Measurements from ENCODE around the gene PTGR1.

The PTGR1 gene

GRCh38 chr9:111533099-111533790 is 66.2 kb downstream of the PTGR1 start:
- peaks cover 74 to 99% (median 83%) of the 10 kb centered on the region in 11 experiments for H3K9me3 ChIP-seq (replicated peaks in 1 of 11)
- TF ChIP-seq Cebpa-rat (IDR thresholded peaks at IDR 0.05): 0 out of 22 replicates have a peak, but pooled peaks of 1 of the 11 experiments have one; percentile 10
- H3K4me1 ChIP-seq: no peaks in the 10 kb centered on the region
- H3K27me3 ChIP-seq: no peaks in the 10 kb centered on the region
- no peak overlapping the region for H3K4me2 ChIP-seq
- no peak overlapping the region for H3K9ac ChIP-seq
- no peaks in the 10 kb centered on the region for H4K20me1 ChIP-seq
- no peak overlapping the region for H3K4me3 ChIP-seq
- H3K36me3 ChIP-seq: no peaks in the 10 kb centered on the region
- H3K27ac ChIP-seq: no peak overlapping the region

DNA sequence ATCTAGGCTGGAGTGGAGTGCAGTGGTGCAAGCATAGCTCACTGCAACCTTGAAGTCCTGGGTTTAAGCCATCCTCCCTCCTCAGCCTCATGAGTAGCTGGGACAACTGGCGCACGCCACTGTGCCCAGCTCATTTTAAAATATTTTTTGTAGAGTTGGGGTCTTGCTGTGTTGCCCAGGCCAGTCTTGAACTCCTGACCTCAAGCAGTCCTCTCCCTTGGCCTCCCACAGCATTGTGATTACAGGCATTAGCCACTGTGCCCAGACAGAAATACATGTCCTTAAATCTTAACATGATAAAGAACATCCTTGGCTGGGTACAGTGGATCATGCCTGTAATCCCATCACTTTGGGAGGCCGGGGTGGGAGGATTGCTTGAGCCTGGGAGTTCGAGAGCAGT is 67.7 kb downstream of the PTGR1 start:
- Histone ChIP-seq H3K27ac (no peak overlapping the region), H3K9me3 (replicated peaks in 1 of 11) (peaks cover 61 to 98% (median 75%) of the 10 kb centered on the region in 11 experiments), H3K4me3 (no peak overlapping the region), H4K20me1 (no peaks in the 10 kb centered on the region), H3K27me3 (no peaks in the 10 kb centered on the region), H3K4me1 (no peaks in the 10 kb centered on the region), H3K36me3 (no peaks in the 10 kb centered on the region), H3K4me2 (no peak overlapping the region), H3K9ac (no peak overlapping the region)
- no peak for TF ChIP-seq Cebpa-rat (IDR thresholded peaks at IDR 0.05)

- Histone ChIP-seq H3K9ac (no peak overlapping the region), H4K20me1 (no peaks in the 10 kb centered on the region), H3K36me3 (no peaks in the 10 kb centered on the region), H3K4me2 (no peak overlapping the region), H3K4me1 (no peaks in the 10 kb centered on the region), H3K9me3 (replicated peaks in 1 of 11) (peaks cover 61 to 98% (median 75%) of the 10 kb centered on the region in 11 experiments), H3K27ac (no peak overlapping the region), H3K4me3 (no peak overlapping the region), H3K27me3 (no peaks in the 10 kb centered on the region)
- no peak for TF ChIP-seq Cebpa-rat (IDR thresholded peaks at IDR 0.05)
Observed at GRCh38 chr9:111529787-111530186, 69.7 kb downstream of the PTGR1 start.

GRCh38 chr9:111527347-111527746 is 72.1 kb downstream of the PTGR1 start:
- no peaks in the 10 kb centered on the region for H4K20me1 ChIP-seq
- H3K4me1 ChIP-seq: peaks cover 0 to 6% (median 0%) of the 10 kb centered on the region in 10 experiments; a peak in 1 of 20 replicates
- H3K36me3 ChIP-seq: no peaks in the 10 kb centered on the region
- H3K27me3 ChIP-seq: no peaks in the 10 kb centered on the region
- no peak overlapping the region for H3K4me3 ChIP-seq
- H3K4me2 ChIP-seq: no peak overlapping the region
- H3K9ac ChIP-seq: no peak overlapping the region
- H3K27ac ChIP-seq: no peak overlapping the region
- H3K9me3 ChIP-seq (replicated peaks in 1 of 11): peaks cover 56 to 98% (median 74%) of the 10 kb centered on the region in 11 experiments
- TF ChIP-seq Cebpa-rat (IDR thresholded peaks at IDR 0.05): no peak

- H3K4me3 ChIP-seq: no peak within 1 kb of the TSS
- H3K27ac ChIP-seq: no peak within 1 kb of the TSS
- no peak within 1 kb of the TSS for H3K9ac ChIP-seq
- no peaks in the 10 kb centered on the region for H4K20me1 ChIP-seq
- no peaks in the 10 kb centered on the region for H3K27me3 ChIP-seq
- no peaks in the 10 kb centered on the region for H3K36me3 ChIP-seq
- H3K4me1 ChIP-seq: peaks cover 0 to 6% (median 0%) of the 10 kb centered on the region in 10 experiments; a peak in 1 of 20 replicates
- peaks cover 61 to 99% (median 75%) of the 10 kb centered on the region in 11 experiments for H3K9me3 ChIP-seq (replicated peaks in 1 of 11)
- H3K4me2 ChIP-seq: no peak within 1 kb of the TSS
- TF ChIP-seq Cebpa-rat (IDR thresholded peaks at IDR 0.05): no peak
Observed at GRCh38 chr9:111525056-111525977, 74.1 kb downstream of the PTGR1 start, which contains the start of gene ZNF483. Gene ZNF483, plus strand, starts transcription at chr9:111525179. Its CDS starts 2,217 bp downstream, at chr9:111527396.

DNA sequence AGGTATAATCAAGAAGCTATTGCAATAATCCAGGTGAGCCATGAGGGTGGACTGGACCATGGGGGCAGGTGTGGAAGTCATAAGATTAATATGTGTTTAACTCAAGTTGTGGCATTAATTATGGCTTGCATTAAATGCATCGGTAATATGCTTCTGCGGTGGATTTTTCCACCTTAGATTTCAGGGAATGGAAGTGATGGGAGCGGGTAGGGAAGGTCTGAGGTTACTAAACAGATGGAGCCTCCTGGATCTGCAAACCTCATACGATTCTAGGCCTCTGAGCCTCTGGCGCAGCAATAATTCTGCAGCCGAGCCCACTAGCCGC is 74.8 kb downstream of the PTGR1 start:
- H4K20me1 ChIP-seq: no peaks in the 10 kb centered on the region
- H3K4me3 ChIP-seq: no peak overlapping the region
- no peaks in the 10 kb centered on the region for H3K36me3 ChIP-seq
- H3K9ac ChIP-seq: no peak overlapping the region
- H3K9me3 ChIP-seq (replicated peaks in 1 of 11): peaks cover 61 to 99% (median 75%) of the 10 kb centered on the region in 11 experiments
- H3K4me1 ChIP-seq: peaks cover 0 to 6% (median 0%) of the 10 kb centered on the region in 10 experiments; a peak in 1 of 20 replicates
- H3K4me2 ChIP-seq: no peak overlapping the region
- no peak overlapping the region for H3K27ac ChIP-seq
- no peak for TF ChIP-seq Cebpa-rat (IDR thresholded peaks at IDR 0.05)
- no peaks in the 10 kb centered on the region for H3K27me3 ChIP-seq

- H3K4me1 ChIP-seq: no peaks in the 10 kb centered on the region
- H3K4me3 ChIP-seq: no peak overlapping the region
- no peaks in the 10 kb centered on the region for H4K20me1 ChIP-seq
- no peak overlapping the region for H3K27ac ChIP-seq
- H3K27me3 ChIP-seq: no peaks in the 10 kb centered on the region
- H3K4me2 ChIP-seq: no peak overlapping the region
- no peak overlapping the region for H3K9ac ChIP-seq
- TF ChIP-seq Cebpa-rat (IDR thresholded peaks at IDR 0.05): no peak
- peaks cover 20 to 50% (median 34%) of the 10 kb centered on the region in 11 experiments for H3K9me3 ChIP-seq (replicated peaks in 1 of 11)
- no peaks in the 10 kb centered on the region for H3K36me3 ChIP-seq
Observed at GRCh38 chr9:111516061-111516465, 83.4 kb downstream of the PTGR1 start.

DNA sequence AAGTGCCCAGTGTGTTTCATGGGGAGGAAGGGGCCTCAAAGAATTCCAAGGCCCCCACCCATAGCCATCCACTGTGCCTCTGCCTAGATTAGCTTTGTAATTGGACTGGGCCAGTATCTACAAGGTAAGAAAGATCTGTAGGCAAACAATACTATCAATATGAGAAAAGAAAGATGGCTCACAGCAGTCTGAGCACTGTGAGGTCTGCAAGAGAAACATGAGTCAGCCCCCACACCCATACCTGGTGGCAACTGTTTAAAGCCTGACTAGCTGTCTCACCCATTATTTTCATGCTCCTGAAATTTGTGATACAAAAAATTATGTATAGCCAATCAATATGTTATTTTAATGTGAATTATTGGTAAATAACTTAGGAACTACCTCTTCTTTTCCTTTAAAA is 84.5 kb downstream of the PTGR1 start:
- Histone ChIP-seq H3K4me2 (no peak overlapping the region), H3K27ac (no peak overlapping the region), H3K9me3 (replicated peaks in 1 of 11) (peaks cover 26 to 50% (median 35%) of the 10 kb centered on the region in 11 experiments), H3K4me1 (no peaks in the 10 kb centered on the region), H4K20me1 (no peaks in the 10 kb centered on the region), H3K9ac (no peak overlapping the region), H3K36me3 (no peaks in the 10 kb centered on the region), H3K27me3 (no peaks in the 10 kb centered on the region), H3K4me3 (no peak overlapping the region)
- TF ChIP-seq Cebpa-rat (IDR thresholded peaks at IDR 0.05): no peak
